WTC11 (cell line): ENCODE results near the gene LDLRAD4.

Experiments used
- CREM ChIP-seq: sonication (generic); formaldehyde crosslinking; IDR thresholded peaks from 2 replicates; pipeline ENCODE4 v1.8.1; 2022; ENCODE audit warnings: mild to moderate bottlenecking, missing genetic modification reagents, moderate library complexity
- JUN ChIP-seq: sonication (generic); formaldehyde crosslinking; IDR thresholded peaks from 2 replicates; pipeline ENCODE4 v1.8.0; 2023; ENCODE audit warnings: mild to moderate bottlenecking, missing genetic modification reagents
- NR2C2 ChIP-seq: sonication (generic); formaldehyde crosslinking; IDR thresholded peaks from 2 replicates; pipeline ENCODE4 v1.8.0; 2022; ENCODE audit warnings: mild to moderate bottlenecking, missing genetic modification reagents
- SMAD4 ChIP-seq: sonication (generic); formaldehyde crosslinking; IDR thresholded peaks from 2 replicates; pipeline ENCODE4 v1.8.0; 2022; ENCODE audit warnings: mild to moderate bottlenecking, missing genetic modification reagents
- TCF7 ChIP-seq: sonication (generic); formaldehyde crosslinking; IDR thresholded peaks from 2 replicates; pipeline ENCODE4 v1.8.0; 2022; ENCODE audit warnings: mild to moderate bottlenecking, low read depth, missing genetic modification reagents, moderate library complexity
- TEAD4 ChIP-seq: sonication (generic); formaldehyde crosslinking; IDR thresholded peaks from 2 replicates; pipeline ENCODE4 v1.8.0; 2022; ENCODE audit warnings: mild to moderate bottlenecking, missing genetic modification reagents
- TF ChIP-seq, protein P1 (sequence below): fragments of 200-600 bp; IDR thresholded peaks from 2 replicates; pipeline ENCODE4 v1.8.0; 2022; ENCODE audit warnings: antibody characterized with exemption
- TF ChIP-seq, protein P2 (sequence below): sonication (generic); formaldehyde crosslinking; IDR thresholded peaks from 2 replicates; pipeline ENCODE4 v1.8.0; 2022; ENCODE audit warnings: mild to moderate bottlenecking, missing genetic modification reagents
- TF ChIP-seq, protein P3 (sequence below): sonication (generic); formaldehyde crosslinking; IDR thresholded peaks from 2 replicates; pipeline ENCODE4 v1.8.0; 2023; ENCODE audit warnings: missing genetic modification reagents

DNA sequence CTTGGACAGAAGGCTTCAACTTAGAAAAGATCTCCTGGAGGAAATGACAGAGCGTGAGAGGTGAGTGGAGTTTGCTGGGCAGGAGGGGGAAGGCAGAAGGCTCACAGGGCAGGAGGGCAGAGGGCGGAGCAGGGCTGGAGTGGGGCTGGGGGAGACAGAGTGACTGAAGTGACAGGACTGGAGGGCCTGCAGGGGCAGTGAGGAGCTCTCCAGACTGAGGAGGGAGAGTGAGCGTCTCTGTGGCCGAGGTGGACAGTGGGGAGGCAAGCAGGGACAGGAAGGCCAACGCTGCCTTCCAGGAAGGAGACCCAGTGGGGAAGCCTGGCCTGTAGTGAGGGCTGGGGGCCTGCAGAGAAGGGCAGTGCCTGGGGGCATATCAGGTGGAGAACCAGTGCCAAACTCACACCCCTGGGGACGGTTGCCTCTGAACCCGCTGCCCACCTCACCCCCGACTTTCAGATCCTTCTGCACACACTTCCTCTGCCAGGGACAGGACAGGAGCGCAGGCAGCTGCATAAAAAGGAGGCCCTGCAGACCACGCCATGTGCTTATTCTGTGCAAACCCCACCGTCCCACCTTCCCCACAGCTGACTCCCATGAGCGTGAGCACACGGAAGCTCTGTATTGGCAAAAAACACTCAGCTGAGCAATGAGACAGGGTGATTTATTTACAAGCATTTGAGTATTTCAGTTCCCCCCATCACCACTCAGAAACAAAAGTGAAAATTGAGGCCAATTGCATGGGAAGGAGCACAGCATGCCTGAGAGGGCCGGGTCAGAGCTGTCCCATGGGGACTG lies 263.5 kb downstream of the LDLRAD4 start:
- TF ChIP-seq, protein P1, sequence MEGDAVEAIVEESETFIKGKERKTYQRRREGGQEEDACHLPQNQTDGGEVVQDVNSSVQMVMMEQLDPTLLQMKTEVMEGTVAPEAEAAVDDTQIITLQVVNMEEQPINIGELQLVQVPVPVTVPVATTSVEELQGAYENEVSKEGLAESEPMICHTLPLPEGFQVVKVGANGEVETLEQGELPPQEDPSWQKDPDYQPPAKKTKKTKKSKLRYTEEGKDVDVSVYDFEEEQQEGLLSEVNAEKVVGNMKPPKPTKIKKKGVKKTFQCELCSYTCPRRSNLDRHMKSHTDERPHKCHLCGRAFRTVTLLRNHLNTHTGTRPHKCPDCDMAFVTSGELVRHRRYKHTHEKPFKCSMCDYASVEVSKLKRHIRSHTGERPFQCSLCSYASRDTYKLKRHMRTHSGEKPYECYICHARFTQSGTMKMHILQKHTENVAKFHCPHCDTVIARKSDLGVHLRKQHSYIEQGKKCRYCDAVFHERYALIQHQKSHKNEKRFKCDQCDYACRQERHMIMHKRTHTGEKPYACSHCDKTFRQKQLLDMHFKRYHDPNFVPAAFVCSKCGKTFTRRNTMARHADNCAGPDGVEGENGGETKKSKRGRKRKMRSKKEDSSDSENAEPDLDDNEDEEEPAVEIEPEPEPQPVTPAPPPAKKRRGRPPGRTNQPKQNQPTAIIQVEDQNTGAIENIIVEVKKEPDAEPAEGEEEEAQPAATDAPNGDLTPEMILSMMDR: no peak
- TF ChIP-seq CREM (no peak), TCF7 (CRISPR knock-in tag) (no peak), SMAD4 (CRISPR knock-in tag) (no peak), JUN (CRISPR knock-in tag) (no peak), NR2C2 (CRISPR knock-in tag) (no peak), TEAD4 (CRISPR knock-in tag) (no peak)
- TF ChIP-seq, protein P2, sequence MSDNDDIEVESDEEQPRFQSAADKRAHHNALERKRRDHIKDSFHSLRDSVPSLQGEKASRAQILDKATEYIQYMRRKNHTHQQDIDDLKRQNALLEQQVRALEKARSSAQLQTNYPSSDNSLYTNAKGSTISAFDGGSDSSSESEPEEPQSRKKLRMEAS (CRISPR knock-in tag): no peak
- TF ChIP-seq, protein P3, sequence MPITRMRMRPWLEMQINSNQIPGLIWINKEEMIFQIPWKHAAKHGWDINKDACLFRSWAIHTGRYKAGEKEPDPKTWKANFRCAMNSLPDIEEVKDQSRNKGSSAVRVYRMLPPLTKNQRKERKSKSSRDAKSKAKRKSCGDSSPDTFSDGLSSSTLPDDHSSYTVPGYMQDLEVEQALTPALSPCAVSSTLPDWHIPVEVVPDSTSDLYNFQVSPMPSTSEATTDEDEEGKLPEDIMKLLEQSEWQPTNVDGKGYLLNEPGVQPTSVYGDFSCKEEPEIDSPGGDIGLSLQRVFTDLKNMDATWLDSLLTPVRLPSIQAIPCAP (CRISPR knock-in tag): no peak
